ENCODE data around the gene SYVN1. TPM values are rescaled to one million over a fixed set of nuclear protein-coding genes. Genes with fewer than 3 reads are reported as not detected.
A peak's percentile ranks its signal among the peaks of the same experiment; 100 is the strongest.
"Not testable (repeated sequence)": the region's sequence is repeated elsewhere in the genome, so short reads cannot be mapped to it uniquely, and the experiment has no call there.

Gene SYVN1
- total RNA-seq, 1 experiment from 2014 or later, result 51.5 TPM

DNA sequence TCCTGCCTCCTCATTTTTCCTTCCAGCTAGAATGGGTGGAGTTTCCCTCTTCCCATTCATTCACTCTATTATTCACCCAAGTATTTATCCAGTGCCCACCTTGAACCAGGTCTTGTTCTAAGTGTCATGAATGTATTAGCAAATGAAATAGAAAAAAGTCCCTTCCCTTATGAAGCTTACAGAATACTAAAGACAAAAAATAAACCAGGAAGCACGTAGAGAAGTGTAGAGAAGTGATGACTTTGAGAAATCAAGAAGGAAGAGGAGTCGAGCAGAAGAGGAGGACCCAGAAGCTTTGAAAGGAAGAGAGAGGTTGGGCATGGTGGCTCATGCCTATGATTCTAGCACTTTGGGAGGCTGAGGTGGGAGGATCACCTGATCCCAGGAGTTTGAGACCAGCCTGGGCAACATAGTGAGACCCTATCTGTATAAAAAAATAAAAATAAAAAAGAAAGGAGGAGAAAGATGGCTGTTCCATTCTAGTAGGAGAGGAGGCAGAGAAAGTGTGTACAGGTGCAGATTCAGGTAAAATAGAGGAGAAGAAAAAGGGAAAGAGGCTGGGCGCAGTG is 17.1 kb upstream of the SYVN1 start:
- peak overlapping the region; percentile 66 for H3K4me2 ChIP-seq
- no TSS peak for BruUV-seq (replicated peaks)
- no peaks in the 10 kb centered on the region for H3K9me2 ChIP-seq (ENCODE audit: insufficient read depth)
- no peak overlapping the region for H2AFZ ChIP-seq
- no peaks in the 10 kb centered on the region for H3K9me3 ChIP-seq (ENCODE audit: insufficient read depth, low read depth)
- ChIA-PET CTCF (interaction anchor here (0.6 kb wide), 1 partner anchor 179 kb away, joined by 3 read pairs; no protein-coding TSS in a partner anchor), POLR2A (ENCODE audit: unreplicated experiment) (interaction anchor here (0.6 kb wide), 2 partner anchors 16 to 182 kb away, joined by 10 to 13 read pairs; no protein-coding TSS in a partner anchor)
- H3K79me2 ChIP-seq (ENCODE audit: low read depth), result no peaks in the 10 kb centered on the region
- H3F3A ChIP-seq (ENCODE audit: insufficient read depth, low read depth), result peaks cover 55% of the 10 kb centered on the region
- H3K4me3 ChIP-seq, result peak overlapping the region; percentile 18; the same call in 1 of the 2 replicates
- DNase-seq, result no peak
- TF ChIP-seq, protein P1, sequence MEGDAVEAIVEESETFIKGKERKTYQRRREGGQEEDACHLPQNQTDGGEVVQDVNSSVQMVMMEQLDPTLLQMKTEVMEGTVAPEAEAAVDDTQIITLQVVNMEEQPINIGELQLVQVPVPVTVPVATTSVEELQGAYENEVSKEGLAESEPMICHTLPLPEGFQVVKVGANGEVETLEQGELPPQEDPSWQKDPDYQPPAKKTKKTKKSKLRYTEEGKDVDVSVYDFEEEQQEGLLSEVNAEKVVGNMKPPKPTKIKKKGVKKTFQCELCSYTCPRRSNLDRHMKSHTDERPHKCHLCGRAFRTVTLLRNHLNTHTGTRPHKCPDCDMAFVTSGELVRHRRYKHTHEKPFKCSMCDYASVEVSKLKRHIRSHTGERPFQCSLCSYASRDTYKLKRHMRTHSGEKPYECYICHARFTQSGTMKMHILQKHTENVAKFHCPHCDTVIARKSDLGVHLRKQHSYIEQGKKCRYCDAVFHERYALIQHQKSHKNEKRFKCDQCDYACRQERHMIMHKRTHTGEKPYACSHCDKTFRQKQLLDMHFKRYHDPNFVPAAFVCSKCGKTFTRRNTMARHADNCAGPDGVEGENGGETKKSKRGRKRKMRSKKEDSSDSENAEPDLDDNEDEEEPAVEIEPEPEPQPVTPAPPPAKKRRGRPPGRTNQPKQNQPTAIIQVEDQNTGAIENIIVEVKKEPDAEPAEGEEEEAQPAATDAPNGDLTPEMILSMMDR (conservative IDR thresholded peaks at IDR 0.05), result no peak
- TF ChIP-seq EZH2 (IDR thresholded peaks at IDR 0.05; ENCODE audit: low read depth), result no peak
- H3K27ac ChIP-seq, result peak overlapping the region; percentile 88
- no peaks in the 10 kb centered on the region for H3K27me3 ChIP-seq (ENCODE audit: insufficient read depth, low read depth)
- peaks cover 40% of the 10 kb centered on the region for H3K4me1 ChIP-seq (replicated peaks; ENCODE audit: insufficient read depth)
- intact Hi-C loops (cut with micrococcal nuclease; ENCODE audit: unreplicated experiment), result loop anchor here (2.0 kb wide), 1 partner anchor 29 kb away; the partner anchor contains the start of gene CAPN1
- no peaks in the 10 kb centered on the region for H4K20me1 ChIP-seq (ENCODE audit: insufficient read depth)
- no peaks in the 10 kb centered on the region for H3K36me3 ChIP-seq (ENCODE audit: low read depth)

DNA sequence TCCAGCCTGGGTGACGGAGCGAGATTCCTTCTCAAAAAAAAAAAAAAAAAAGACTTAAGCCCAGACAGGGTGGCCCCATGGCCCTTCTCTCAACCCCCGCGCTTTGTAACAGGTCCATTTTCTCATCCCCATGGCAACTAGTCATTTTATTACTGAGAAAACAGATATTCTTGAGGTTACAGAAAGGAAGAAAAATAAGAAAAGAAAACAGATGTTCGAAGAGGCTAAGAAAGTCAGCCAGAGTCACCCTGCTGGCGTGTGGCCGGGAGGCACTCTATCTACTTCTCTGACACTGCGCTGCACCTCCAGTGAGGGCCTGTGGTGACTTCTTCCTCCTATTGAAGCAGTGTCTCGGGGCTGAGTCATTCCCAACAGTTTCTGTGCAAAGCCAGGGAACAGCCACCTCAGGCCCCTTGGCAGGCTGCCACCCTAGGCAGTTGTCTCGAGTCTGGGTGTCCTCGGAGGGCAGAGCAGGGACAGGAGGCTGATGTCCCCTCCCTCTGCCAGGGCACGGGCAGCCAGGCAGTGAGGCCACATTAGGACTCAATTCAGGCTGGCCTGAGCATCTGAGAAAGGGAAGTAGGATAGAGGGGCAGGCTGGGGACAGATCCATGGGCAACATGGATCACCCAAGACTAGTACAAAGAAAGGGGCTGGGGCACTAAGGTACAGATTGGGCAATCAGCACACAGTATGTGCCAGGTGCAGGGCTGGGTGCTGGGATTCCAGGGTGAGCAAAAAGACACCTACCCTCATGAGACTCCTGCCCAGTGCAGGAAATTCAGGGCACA is 16.4 kb upstream of the SYVN1 start:
- Histone ChIP-seq H3K27me3 (ENCODE audit: insufficient read depth, low read depth) (no peaks in the 10 kb centered on the region), H2AFZ (no peak overlapping the region; the same call in 1 of the 2 replicates), H3K4me3 (peak overlapping the region; percentile 18; the same call in 1 of the 2 replicates), H3K4me1 (replicated peaks; ENCODE audit: insufficient read depth) (peaks cover 40% of the 10 kb centered on the region), H3K9me2 (ENCODE audit: insufficient read depth) (no peaks in the 10 kb centered on the region), H4K20me1 (ENCODE audit: insufficient read depth) (no peaks in the 10 kb centered on the region), H3K79me2 (ENCODE audit: low read depth) (no peaks in the 10 kb centered on the region), H3K36me3 (ENCODE audit: low read depth) (no peaks in the 10 kb centered on the region), H3K4me2 (peak overlapping the region; percentile 66), H3F3A (ENCODE audit: insufficient read depth, low read depth) (peaks cover 48% of the 10 kb centered on the region), H3K27ac (peak overlapping the region; percentile 88), H3K9me3 (ENCODE audit: insufficient read depth, low read depth) (no peaks in the 10 kb centered on the region)
- peak; percentile 99 to 100 for DNase-seq
- ChIA-PET CTCF (interaction anchor here (0.6 kb wide), 1 partner anchor 179 kb away, joined by 3 read pairs; no protein-coding TSS in a partner anchor), POLR2A (ENCODE audit: unreplicated experiment) (interaction anchor here (0.6 kb wide), 1 partner anchor 17 kb away, joined by 10 read pairs; no protein-coding TSS in a partner anchor)
- intact Hi-C loops (cut with micrococcal nuclease; ENCODE audit: unreplicated experiment), result loop anchor here (1.0 to 2.0 kb wide), 3 partner anchors 15 to 30 kb away; partner anchors contain the start of gene CAPN1
- TF ChIP-seq EZH2 (IDR thresholded peaks at IDR 0.05; ENCODE audit: low read depth), result no peak
- TF ChIP-seq, protein P1 (conservative IDR thresholded peaks at IDR 0.05), result no peak; the same call in 1 of the 2 replicates
- no TSS peak for BruUV-seq (replicated peaks)

DNA sequence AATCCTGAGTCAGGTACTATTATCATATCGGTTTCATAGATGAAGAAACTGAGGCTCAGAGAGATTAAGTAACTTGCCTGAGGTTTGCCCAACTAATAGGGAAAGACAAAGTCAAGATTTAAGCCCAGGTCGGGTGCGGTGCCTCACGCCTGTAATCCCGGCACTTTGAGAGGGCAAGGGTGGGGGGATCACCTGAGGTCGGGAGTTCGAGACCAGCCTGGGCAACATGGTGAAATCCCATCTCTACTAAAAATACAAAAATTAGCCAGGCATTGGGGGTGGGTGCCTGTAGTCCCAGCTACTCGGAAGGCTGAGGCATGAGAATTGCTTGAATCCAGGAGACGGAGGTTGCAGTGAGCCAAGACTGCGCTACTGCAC is 15.8 kb upstream of the SYVN1 start:
- POLR2A ChIA-PET (ENCODE audit: unreplicated experiment), result not testable (repeated sequence)
- TSS peak; percentile 99 for BruUV-seq (replicated peaks)

More for the DNA sequence above, 15.8 kb upstream of the SYVN1 start:
- Histone ChIP-seq H3K4me1 (replicated peaks; ENCODE audit: insufficient read depth) (peaks cover 40% of the 10 kb centered on the region), H3K4me2 (peak overlapping the region; percentile 66), H3F3A (ENCODE audit: insufficient read depth, low read depth) (peaks cover 50% of the 10 kb centered on the region), H3K27ac (peak overlapping the region; percentile 88)
- DNase-seq; H2AFZ ChIP-seq; H3K9me2 ChIP-seq (ENCODE audit: insufficient read depth); H4K20me1 ChIP-seq (ENCODE audit: insufficient read depth); CTCF ChIA-PET; H3K36me3 ChIP-seq (ENCODE audit: low read depth); H3K79me2 ChIP-seq (ENCODE audit: low read depth); H3K4me3 ChIP-seq; H3K27me3 ChIP-seq (ENCODE audit: insufficient read depth, low read depth); H3K9me3 ChIP-seq (ENCODE audit: insufficient read depth, low read depth): not testable (repeated sequence)
- intact Hi-C loops (cut with micrococcal nuclease; ENCODE audit: unreplicated experiment), result loop anchor here (1.0 to 2.0 kb wide), 3 partner anchors 15 to 31 kb away; partner anchors contain the start of gene CAPN1
